GM21367 (cell line): ENCODE data around the gene QRFP.
"Not testable (repeated sequence)": the region's sequence is repeated elsewhere in the genome, so short reads cannot be mapped to it uniquely, and the experiment has no call there.

Source experiments
- ATAC-seq: cut with Tn5 transposase; IDR thresholded peaks from one replicate; pipeline ENCODE4 v1.9.1; 2021; ENCODE audit not compliant: unreplicated experiment

The QRFP gene

GRCh38 chr9:130854092-130854491 lies 42.5 kb downstream of the QRFP start:
- no peak for ATAC-seq

GRCh38 chr9:130852801-130853200 lies 43.8 kb downstream of the QRFP start:
- ATAC-seq = no peak

GRCh38 chr9:130849356-130849755 lies 47.3 kb downstream of the QRFP start:
- ATAC-seq = no peak

- not testable (repeated sequence) for ATAC-seq
Observed at GRCh38 chr9:130848514-130848913, 48.1 kb downstream of the QRFP start.

GRCh38 chr9:130847306-130848217 lies 49.0 kb downstream of the QRFP start:
- ATAC-seq = no peak

- no peak for ATAC-seq
Observed at GRCh38 chr9:130846487-130847305, 49.9 kb downstream of the QRFP start.

GRCh38 chr9:130845901-130846481 lies 50.6 kb downstream of the QRFP start:
- no peak for ATAC-seq

GRCh38 chr9:130845254-130845653 lies 51.4 kb downstream of the QRFP start:
- no peak for ATAC-seq

- no peak for ATAC-seq
Observed at GRCh38 chr9:130844044-130844451, 52.6 kb downstream of the QRFP start.

- no peak for ATAC-seq
Observed at GRCh38 chr9:130843049-130843908, 53.3 kb downstream of the QRFP start.
